BJ (cell line): ENCODE results near the gene TMEM186. TPM values are rescaled to one million over a fixed set of nuclear protein-coding genes. Genes with fewer than 3 reads are reported as not detected.

Source experiments
- CTCF ChIA-PET: fragments of 350-600 bp; formaldehyde crosslinking; extraction: SDS; loops from one replicate; lab custom pipeline; 2021; ENCODE audit warnings: antibody characterized with exemption, inconsistent platforms; lab: Yijun Ruan, JAX
- POLR2A ChIA-PET: fragments of 300-600 bp; sonication (Branson Sonifier 250); formaldehyde crosslinking; extraction: SDS; loops from one replicate; lab custom pipeline; 2021; ENCODE audit warnings: antibody characterized with exemption; lab: Charles Lee
- DNase-seq: peaks from one replicate; pipeline ENCODE4 v3.0.0-alpha.2; 2011; ENCODE audit warnings: low read depth
- H3K27me3 ChIP-seq: 2 replicates; pipeline ENCODE4 v1.6.0; 2011; ENCODE audit warnings: low read length; ENCODE audit not compliant: control insufficient read depth, insufficient read depth
- H3K36me3 ChIP-seq: 2 replicates; pipeline ENCODE4 v1.5.1; 2011; ENCODE audit warnings: low read length; ENCODE audit not compliant: control insufficient read depth, insufficient read depth
- H3K4me3 ChIP-seq: 2 replicates; pipeline ENCODE4 v1.5.1; 2011; ENCODE audit warnings: low read depth, mild to moderate bottlenecking, control low read depth, low read length
- CTCF ChIP-seq: IDR thresholded peaks from 2 replicates; pipeline ENCODE4 v1.5.1; 2011; ENCODE audit warnings: low read depth, mild to moderate bottlenecking, control low read depth, inconsistent platforms, low read length, moderate library complexity; ENCODE audit not compliant: insufficient read depth
- polyA plus RNA-seq: library from polyadenylated mRNA; depleted of rRNA; stranded (reverse); fragments of >200 nt; gene quantifications from 2 replicates; pipeline ENCODE4 v1.2.3, GENCODE V29; 2011

Gene TMEM186
- polyA plus RNA-seq, 1 experiment = 7.9 TPM

GRCh38 chr16:8826278-8826879 is 28.9 kb upstream of the TMEM186 start:
- Histone ChIP-seq H3K27me3 (no peaks in the 10 kb centered on the region), H3K4me3 (no peak overlapping the region), H3K36me3 (peaks cover 12% of the 10 kb centered on the region)
- DNase-seq = no peak
- ChIA-PET CTCF (no interaction called here), POLR2A (no interaction called here)
- no peak for TF ChIP-seq CTCF

GRCh38 chr16:8822403-8822802 is 25.0 kb upstream of the TMEM186 start:
- no peak overlapping the region for H3K4me3 ChIP-seq
- CTCF ChIA-PET = interaction anchor here (1.5 kb wide), 1 partner anchor 58 kb away, joined by 4 read pairs; no protein-coding TSS in a partner anchor
- POLR2A ChIA-PET = no interaction called here
- no peak for TF ChIP-seq CTCF
- H3K27me3 ChIP-seq = no peaks in the 10 kb centered on the region
- DNase-seq = no peak
- H3K36me3 ChIP-seq = peaks cover 15% of the 10 kb centered on the region

- Histone ChIP-seq H3K4me3 (no peak overlapping the region), H3K27me3 (no peaks in the 10 kb centered on the region), H3K36me3 (peaks cover 15% of the 10 kb centered on the region)
- CTCF ChIA-PET = interaction anchor here (0.9 to 2.3 kb wide), 3 partner anchors 9 to 61 kb away, joined by 3 to 7 read pairs (median 3); no protein-coding TSS in a partner anchor
- no peak for TF ChIP-seq CTCF
- POLR2A ChIA-PET = no interaction called here
- DNase-seq = no peak
These were observed 22.1 kb upstream of the TMEM186 start for GRCh38 chr16:8819411-8820034.

- no peak for DNase-seq
- ChIA-PET POLR2A (no interaction called here), CTCF (interaction anchor here (0.9 to 2.3 kb wide), 3 partner anchors 8 to 62 kb away, joined by 3 to 7 read pairs (median 3); no protein-coding TSS in a partner anchor)
- TF ChIP-seq CTCF = no peak
- Histone ChIP-seq H3K27me3 (no peaks in the 10 kb centered on the region), H3K4me3 (no peak overlapping the region), H3K36me3 (peaks cover 18% of the 10 kb centered on the region)
These were observed 21.2 kb upstream of the TMEM186 start for GRCh38 chr16:8818504-8819270.
